Neural progenitor cell (in vitro differentiated cells): ENCODE data around the gene OR1K1. TPM values are rescaled to one million over a fixed set of nuclear protein-coding genes. Genes with fewer than 3 reads are reported as not detected.

ENCODE experiments used
- DNase-seq: peaks from one replicate; pipeline ENCODE4 v3.0.0-alpha.2; 2016; ENCODE audit warnings: low spot score
- H2AFZ ChIP-seq: fragments of 200-600 bp; sonication (generic); replicated peaks from 2 replicates; pipeline ENCODE4 v1.6.1; 2016; ENCODE audit warnings: antibody characterized with exemption
- H3F3A ChIP-seq: fragments of 200-600 bp; sonication (generic); 2 replicates; pipeline ENCODE4 v1.6.1; 2016; ENCODE audit warnings: antibody characterized with exemption, low read depth
- H3K27ac ChIP-seq: fragments of 200-600 bp; sonication (generic); 2 replicates; pipeline ENCODE4 v1.5.1; 2016; ENCODE audit warnings: mild to moderate bottlenecking
- H3K27me3 ChIP-seq: fragments of 200-600 bp; sonication (generic); 2 replicates; pipeline ENCODE4 v1.6.1; 2016; ENCODE audit warnings: mild to moderate bottlenecking, moderate library complexity
- H3K36me3 ChIP-seq: fragments of 200-600 bp; sonication (generic); 2 replicates; pipeline ENCODE4 v1.5.1; 2016
- H3K4me1 ChIP-seq: fragments of 200-600 bp; sonication (generic); 2 replicates; pipeline ENCODE4 v1.6.1; 2016; ENCODE audit warnings: mixed run types
- H3K4me2 ChIP-seq: fragments of 200-600 bp; sonication (generic); 2 replicates; pipeline ENCODE4 v1.6.1; 2016
- H3K4me3 ChIP-seq: fragments of 200-600 bp; sonication (generic); 2 replicates; pipeline ENCODE4 v1.5.1; 2016
- H3K79me2 ChIP-seq: fragments of 200-600 bp; sonication (generic); 2 replicates; pipeline ENCODE4 v1.6.1; 2016; ENCODE audit warnings: low read depth
- H3K9ac ChIP-seq: fragments of 200-600 bp; sonication (generic); 2 replicates; pipeline ENCODE4 v1.6.1; 2016
- H3K9me3 ChIP-seq: fragments of 200-600 bp; sonication (generic); 2 replicates; pipeline ENCODE4 v1.5.1; 2016; ENCODE audit warnings: low read depth
- H4K20me1 ChIP-seq: fragments of 200-600 bp; sonication (generic); 2 replicates; pipeline ENCODE4 v1.6.1; 2016; ENCODE audit warnings: low read depth
- H3K27ac Mint-ChIP-seq: 3 replicates; pipeline ENCODE4 v1.8.0; 2021; ENCODE audit warnings: mixed read lengths
- H3K27me3 Mint-ChIP-seq: 2 replicates; pipeline ENCODE4 v1.8.0; 2022; ENCODE audit warnings: low read depth, mild to moderate bottlenecking, inconsistent platforms, moderate library complexity, mixed read lengths; ENCODE audit not compliant: insufficient read depth
- H3K36me3 Mint-ChIP-seq: 3 replicates; pipeline ENCODE4 v1.8.0; 2021; ENCODE audit warnings: mixed read lengths
- H3K4me1 Mint-ChIP-seq: 3 replicates; pipeline ENCODE4 v1.8.0; 2021; ENCODE audit warnings: mixed read lengths
- H3K4me3 Mint-ChIP-seq: 3 replicates; pipeline ENCODE4 v1.8.0; 2021; ENCODE audit warnings: mild to moderate bottlenecking, moderate library complexity, mixed read lengths
- H3K9me3 Mint-ChIP-seq: 3 replicates; pipeline ENCODE4 v1.8.0; 2020; ENCODE audit warnings: mixed read lengths
- CTCF ChIP-seq: fragments of 200-600 bp; sonication (generic); IDR thresholded peaks from 2 replicates; pipeline ENCODE4 v1.5.1; 2017; ENCODE audit warnings: antibody characterized with exemption, mild to moderate bottlenecking
- EZH2 ChIP-seq: fragments of 200-600 bp; sonication (generic); IDR thresholded peaks from 2 replicates; pipeline ENCODE4 v1.6.1; 2017; ENCODE audit warnings: antibody characterized with exemption, mild to moderate bottlenecking, moderate library complexity
- EZH2phosphoT487 ChIP-seq: fragments of 200-600 bp; sonication (generic); IDR thresholded peaks from 2 replicates; pipeline ENCODE4 v1.6.1; 2017; ENCODE audit warnings: antibody characterized with exemption
- total RNA-seq: library from RNA; depleted of rRNA; stranded (reverse); fragments of >200 nt; gene quantifications from 2 replicates; pipeline ENCODE4 v1.2.3, GENCODE V29; 2015; ENCODE audit warnings: low replicate concordance

The OR1K1 gene
- total RNA-seq, 1 donor from 2014 or later: not detected

- Histone ChIP-seq H3K36me3 (peaks cover 7% of the 10 kb centered on the region), H3K79me2 (no peaks in the 10 kb centered on the region), H3K27me3 (no peaks in the 10 kb centered on the region), H3K27ac (no peak overlapping the region), H4K20me1 (peaks cover 3% of the 10 kb centered on the region), H2AFZ (no peak overlapping the region), H3K9me3 (no peaks in the 10 kb centered on the region), H3F3A (no peaks in the 10 kb centered on the region), H3K4me2 (no peak overlapping the region), H3K4me3 (no peak overlapping the region), H3K4me1 (no peaks in the 10 kb centered on the region), H3K9ac (no peak overlapping the region)
- H3K36me3 Mint-ChIP-seq: peaks cover 7% of the 10 kb centered on the region
- DNase-seq: no peak
- H3K4me1 Mint-ChIP-seq: no peaks in the 10 kb centered on the region
- no peak overlapping the region for H3K4me3 Mint-ChIP-seq
- TF ChIP-seq EZH2 (no peak), EZH2phosphoT487 (no peak), CTCF (no peak)
- no peak overlapping the region for H3K27ac Mint-ChIP-seq
- no peaks in the 10 kb centered on the region for H3K27me3 Mint-ChIP-seq
- H3K9me3 Mint-ChIP-seq: no peaks in the 10 kb centered on the region
Observed at GRCh38 chr9:122814545-122814944, 14.6 kb downstream of the OR1K1 start.

DNA sequence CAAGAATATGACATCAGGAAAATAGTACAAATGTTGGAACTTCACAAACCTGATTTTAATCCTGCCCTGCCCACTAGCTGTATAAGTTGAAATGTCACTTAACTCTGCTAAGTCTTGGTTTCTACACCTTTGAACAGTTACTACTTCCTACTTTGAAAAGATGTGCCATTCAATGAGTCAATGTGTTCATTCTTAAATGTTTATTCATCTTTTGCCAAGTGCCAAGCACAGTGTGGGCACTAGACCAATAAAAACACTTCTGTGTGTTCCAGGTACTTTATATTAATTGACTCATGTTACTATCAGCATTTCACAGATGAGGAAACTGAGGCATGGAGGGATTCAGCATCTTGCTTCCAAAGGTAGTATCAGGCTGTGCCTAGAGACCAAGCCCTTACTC is 15.6 kb downstream of the OR1K1 start:
- no peaks in the 10 kb centered on the region for H3K79me2 ChIP-seq
- H3K4me3 ChIP-seq: no peak overlapping the region
- no peak overlapping the region for H3K4me2 ChIP-seq
- peaks cover 10% of the 10 kb centered on the region for H3K36me3 ChIP-seq
- no peak overlapping the region for H3K9ac ChIP-seq
- Mint-ChIP-seq H3K27me3 (no peaks in the 10 kb centered on the region), H3K4me1 (no peaks in the 10 kb centered on the region), H3K27ac (no peak overlapping the region), H3K9me3 (no peaks in the 10 kb centered on the region), H3K4me3 (no peak overlapping the region), H3K36me3 (peaks cover 12% of the 10 kb centered on the region)
- TF ChIP-seq CTCF (no peak), EZH2 (no peak), EZH2phosphoT487 (no peak)
- no peak overlapping the region for H3K27ac ChIP-seq
- no peak for DNase-seq
- H3F3A ChIP-seq: no peaks in the 10 kb centered on the region
- no peak overlapping the region for H2AFZ ChIP-seq
- H3K27me3 ChIP-seq: no peaks in the 10 kb centered on the region
- H3K9me3 ChIP-seq: no peaks in the 10 kb centered on the region
- H3K4me1 ChIP-seq: no peaks in the 10 kb centered on the region
- H4K20me1 ChIP-seq: peaks cover 7% of the 10 kb centered on the region

GRCh38 chr9:122816163-122816867 is 16.4 kb downstream of the OR1K1 start:
- no peak for DNase-seq
- H3K4me1 ChIP-seq: no peaks in the 10 kb centered on the region
- Mint-ChIP-seq H3K27me3 (no peaks in the 10 kb centered on the region), H3K4me3 (no peak overlapping the region), H3K36me3 (peaks cover 13% of the 10 kb centered on the region), H3K27ac (no peak overlapping the region), H3K9me3 (no peaks in the 10 kb centered on the region), H3K4me1 (no peaks in the 10 kb centered on the region)
- H3K36me3 ChIP-seq: peaks cover 10% of the 10 kb centered on the region
- H3K27ac ChIP-seq: no peak overlapping the region
- no peaks in the 10 kb centered on the region for H3K79me2 ChIP-seq
- no peaks in the 10 kb centered on the region for H3K27me3 ChIP-seq
- H3F3A ChIP-seq: no peaks in the 10 kb centered on the region
- no peak overlapping the region for H2AFZ ChIP-seq
- TF ChIP-seq EZH2: no peak
- no peak for TF ChIP-seq CTCF
- no peak for TF ChIP-seq EZH2phosphoT487
- H3K4me3 ChIP-seq: no peak overlapping the region
- no peaks in the 10 kb centered on the region for H3K9me3 ChIP-seq
- no peak overlapping the region for H3K9ac ChIP-seq
- H4K20me1 ChIP-seq: peaks cover 13% of the 10 kb centered on the region
- H3K4me2 ChIP-seq: no peak overlapping the region
